Measurements from ENCODE around the gene LIPC.

DNA sequence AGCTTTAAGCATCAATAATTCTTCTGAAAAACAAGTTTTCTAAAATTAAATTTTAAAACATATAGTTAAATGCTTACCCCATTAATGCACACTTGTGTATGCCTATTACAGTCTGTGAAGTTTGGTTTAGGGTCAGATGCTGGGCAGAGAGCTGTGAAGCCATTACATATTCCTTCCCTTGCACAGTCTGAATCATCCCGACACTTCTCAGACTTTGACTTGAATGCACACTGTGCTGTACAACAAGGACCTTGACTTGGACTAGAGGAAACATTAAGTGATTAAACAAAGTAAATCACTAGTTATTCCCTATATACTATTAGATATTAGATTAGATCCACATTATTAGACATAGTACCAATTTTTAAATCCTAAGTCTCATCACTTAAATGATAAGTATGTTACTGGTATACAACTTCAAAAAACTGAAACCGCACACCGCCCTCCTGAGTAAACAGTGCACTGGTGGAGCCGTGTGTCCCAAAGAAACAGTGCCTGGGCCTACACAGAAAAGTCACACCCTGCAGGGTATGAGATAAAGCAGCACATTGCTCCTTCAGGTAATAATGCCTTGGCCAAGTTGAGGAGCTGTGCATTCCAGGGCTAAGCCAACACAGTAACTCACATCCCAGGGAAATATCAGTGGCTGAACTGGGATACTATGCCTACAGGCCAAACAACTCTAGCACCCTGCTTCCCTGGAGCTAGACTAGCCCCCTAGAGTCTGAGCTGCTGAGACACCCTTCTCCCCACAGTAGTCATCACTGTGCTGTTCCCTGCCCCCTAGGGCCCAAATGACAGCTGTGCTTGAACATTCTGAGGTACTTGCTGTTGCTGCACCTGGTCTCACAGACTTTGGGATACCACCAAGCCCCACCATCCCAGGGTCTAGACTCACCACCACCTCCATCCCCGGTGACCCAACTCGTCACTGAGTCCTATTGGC lies 180.2 kb downstream of the LIPC start:
- no peak for TF ChIP-seq CREB1 (CRISPR knock-in tag; IDR thresholded peaks at IDR 0.05)
- no peak for TF ChIP-seq ETV6 (CRISPR knock-in tag; IDR thresholded peaks at IDR 0.05)
- TF ChIP-seq, protein P1, sequence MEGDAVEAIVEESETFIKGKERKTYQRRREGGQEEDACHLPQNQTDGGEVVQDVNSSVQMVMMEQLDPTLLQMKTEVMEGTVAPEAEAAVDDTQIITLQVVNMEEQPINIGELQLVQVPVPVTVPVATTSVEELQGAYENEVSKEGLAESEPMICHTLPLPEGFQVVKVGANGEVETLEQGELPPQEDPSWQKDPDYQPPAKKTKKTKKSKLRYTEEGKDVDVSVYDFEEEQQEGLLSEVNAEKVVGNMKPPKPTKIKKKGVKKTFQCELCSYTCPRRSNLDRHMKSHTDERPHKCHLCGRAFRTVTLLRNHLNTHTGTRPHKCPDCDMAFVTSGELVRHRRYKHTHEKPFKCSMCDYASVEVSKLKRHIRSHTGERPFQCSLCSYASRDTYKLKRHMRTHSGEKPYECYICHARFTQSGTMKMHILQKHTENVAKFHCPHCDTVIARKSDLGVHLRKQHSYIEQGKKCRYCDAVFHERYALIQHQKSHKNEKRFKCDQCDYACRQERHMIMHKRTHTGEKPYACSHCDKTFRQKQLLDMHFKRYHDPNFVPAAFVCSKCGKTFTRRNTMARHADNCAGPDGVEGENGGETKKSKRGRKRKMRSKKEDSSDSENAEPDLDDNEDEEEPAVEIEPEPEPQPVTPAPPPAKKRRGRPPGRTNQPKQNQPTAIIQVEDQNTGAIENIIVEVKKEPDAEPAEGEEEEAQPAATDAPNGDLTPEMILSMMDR (IDR thresholded peaks at IDR 0.05), result no peak
- no peak for TF ChIP-seq TEAD4 (CRISPR knock-in tag; IDR thresholded peaks at IDR 0.05)
- TF ChIP-seq, protein P2, sequence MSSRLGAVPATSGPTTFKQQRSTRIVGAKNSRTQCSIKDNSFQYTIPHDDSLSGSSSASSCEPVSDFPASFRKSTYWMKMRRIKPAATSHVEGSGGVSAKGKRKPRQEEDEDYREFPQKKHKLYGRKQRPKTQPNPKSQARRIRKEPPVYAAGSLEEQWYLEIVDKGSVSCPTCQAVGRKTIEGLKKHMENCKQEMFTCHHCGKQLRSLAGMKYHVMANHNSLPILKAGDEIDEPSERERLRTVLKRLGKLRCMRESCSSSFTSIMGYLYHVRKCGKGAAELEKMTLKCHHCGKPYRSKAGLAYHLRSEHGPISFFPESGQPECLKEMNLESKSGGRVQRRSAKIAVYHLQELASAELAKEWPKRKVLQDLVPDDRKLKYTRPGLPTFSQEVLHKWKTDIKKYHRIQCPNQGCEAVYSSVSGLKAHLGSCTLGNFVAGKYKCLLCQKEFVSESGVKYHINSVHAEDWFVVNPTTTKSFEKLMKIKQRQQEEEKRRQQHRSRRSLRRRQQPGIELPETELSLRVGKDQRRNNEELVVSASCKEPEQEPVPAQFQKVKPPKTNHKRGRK (CRISPR knock-in tag; IDR thresholded peaks at IDR 0.05; ENCODE audit: borderline replicate concordance), result no peak
